ENCODE measurements around the gene MTARC1. TPM values are rescaled to one million over a fixed set of nuclear protein-coding genes. Genes with fewer than 3 reads are reported as not detected.

Gene MTARC1
- total RNA-seq, 2 experiments from 2014 or later = not detected

- ChIA-PET CTCF (no interaction called here), POLR2A (no interaction called here)
- Mint-ChIP-seq H3K4me3 (no peak overlapping the region), H3K27ac (no peak overlapping the region), H3K9me3 (ENCODE audit: insufficient read depth) (no peaks in the 10 kb centered on the region), H3K27me3 (ENCODE audit: low read depth) (peaks cover 21% of the 10 kb centered on the region), H3K36me3 (ENCODE audit: low read depth) (no peaks in the 10 kb centered on the region), H3K4me1 (ENCODE audit: low read depth) (peaks cover 1% of the 10 kb centered on the region)
- no peak for DNase-seq
- no peak for ATAC-seq
These were observed 5.2 kb downstream of the MTARC1 start for GRCh38 chr1:220791956-220792355.

GRCh38 chr1:220796530-220796929, 9.8 kb downstream of the MTARC1 start:
- CTCF ChIA-PET = interaction anchor here (1.5 kb wide), 1 partner anchor 14 kb away, joined by 5 read pairs; no protein-coding TSS in a partner anchor
- H3K36me3 Mint-ChIP-seq (ENCODE audit: low read depth) = no peaks in the 10 kb centered on the region
- no peak for DNase-seq
- H3K27ac Mint-ChIP-seq = no peak overlapping the region
- no peak for ATAC-seq
- no peaks in the 10 kb centered on the region for H3K4me1 Mint-ChIP-seq (ENCODE audit: low read depth)
- H3K27me3 Mint-ChIP-seq (ENCODE audit: low read depth) = peaks cover 2% of the 10 kb centered on the region
- no peaks in the 10 kb centered on the region for H3K9me3 Mint-ChIP-seq (ENCODE audit: insufficient read depth)
- H3K4me3 Mint-ChIP-seq = no peak overlapping the region
- POLR2A ChIA-PET = no interaction called here

DNA sequence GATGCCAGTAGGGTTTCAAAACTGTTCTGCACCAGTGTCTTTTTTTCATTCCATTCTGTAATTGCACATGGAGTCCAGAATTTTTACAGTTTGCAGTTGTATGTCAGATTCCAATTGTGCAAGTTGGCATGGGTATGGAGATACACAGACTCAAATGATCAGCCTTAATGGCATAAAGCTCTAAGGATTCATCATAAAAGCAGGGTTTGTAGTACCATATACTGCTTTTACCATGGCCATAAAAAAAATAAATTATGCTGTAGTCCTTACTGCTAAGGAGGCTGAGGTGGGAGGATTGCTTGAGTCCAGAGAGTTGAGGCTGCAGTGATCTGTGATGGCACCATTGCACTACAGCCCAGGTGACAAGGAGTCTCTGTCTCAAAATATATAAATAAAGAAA, 10.3 kb downstream of the MTARC1 start:
- Mint-ChIP-seq H3K27ac (no peak overlapping the region), H3K27me3 (ENCODE audit: low read depth) (no peaks in the 10 kb centered on the region), H3K36me3 (ENCODE audit: low read depth) (no peaks in the 10 kb centered on the region), H3K4me1 (ENCODE audit: low read depth) (no peaks in the 10 kb centered on the region), H3K4me3 (no peak overlapping the region), H3K9me3 (ENCODE audit: insufficient read depth) (no peaks in the 10 kb centered on the region)
- CTCF ChIA-PET = no interaction called here
- ATAC-seq (no peak), DNase-seq (no peak)
- POLR2A ChIA-PET = no interaction called here

- no peaks in the 10 kb centered on the region for H3K27me3 Mint-ChIP-seq (ENCODE audit: low read depth)
- H3K36me3 Mint-ChIP-seq (ENCODE audit: low read depth) = no peaks in the 10 kb centered on the region
- no peaks in the 10 kb centered on the region for H3K9me3 Mint-ChIP-seq (ENCODE audit: insufficient read depth)
- ATAC-seq (no peak), DNase-seq (no peak)
- ChIA-PET POLR2A (no interaction called here), CTCF (no interaction called here)
- no peaks in the 10 kb centered on the region for H3K4me1 Mint-ChIP-seq (ENCODE audit: low read depth)
- no peak overlapping the region for H3K4me3 Mint-ChIP-seq
- no peak overlapping the region for H3K27ac Mint-ChIP-seq
These were observed 10.8 kb downstream of the MTARC1 start for GRCh38 chr1:220797553-220797952.

DNA sequence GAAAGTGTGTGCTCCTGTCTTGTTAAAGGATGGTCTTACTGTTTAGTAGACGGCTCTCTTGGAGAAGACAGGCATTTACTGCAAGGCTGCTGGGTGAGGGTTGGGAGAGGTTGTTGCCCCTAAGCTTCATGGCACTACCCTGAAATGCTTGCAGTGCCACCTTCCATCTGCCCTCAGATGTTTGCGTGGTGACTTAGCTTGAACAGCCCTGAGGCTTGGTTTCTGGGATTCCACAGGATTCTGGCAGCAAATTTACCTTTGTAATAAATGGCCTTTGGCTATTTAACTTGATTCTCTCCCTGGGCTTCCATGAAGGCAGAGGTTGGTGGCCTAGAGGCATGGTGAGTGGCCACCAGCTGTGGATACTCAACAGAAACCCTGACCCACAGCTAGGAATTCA, 11.6 kb downstream of the MTARC1 start:
- Mint-ChIP-seq H3K4me3 (no peak overlapping the region), H3K27ac (no peak overlapping the region), H3K4me1 (ENCODE audit: low read depth) (no peaks in the 10 kb centered on the region), H3K27me3 (ENCODE audit: low read depth) (no peaks in the 10 kb centered on the region), H3K9me3 (ENCODE audit: insufficient read depth) (no peaks in the 10 kb centered on the region), H3K36me3 (ENCODE audit: low read depth) (no peaks in the 10 kb centered on the region)
- CTCF ChIA-PET = no interaction called here
- no peak for DNase-seq
- POLR2A ChIA-PET = no interaction called here
- no peak for ATAC-seq

GRCh38 chr1:220800262-220800661, 13.5 kb downstream of the MTARC1 start:
- no peaks in the 10 kb centered on the region for H3K27me3 Mint-ChIP-seq (ENCODE audit: low read depth)
- ChIA-PET CTCF (no interaction called here), POLR2A (no interaction called here)
- H3K4me3 Mint-ChIP-seq = no peak overlapping the region
- DNase-seq = no peak
- no peaks in the 10 kb centered on the region for H3K4me1 Mint-ChIP-seq (ENCODE audit: low read depth)
- ATAC-seq = no peak
- no peak overlapping the region for H3K27ac Mint-ChIP-seq
- no peaks in the 10 kb centered on the region for H3K9me3 Mint-ChIP-seq (ENCODE audit: insufficient read depth)
- no peaks in the 10 kb centered on the region for H3K36me3 Mint-ChIP-seq (ENCODE audit: low read depth)

DNA sequence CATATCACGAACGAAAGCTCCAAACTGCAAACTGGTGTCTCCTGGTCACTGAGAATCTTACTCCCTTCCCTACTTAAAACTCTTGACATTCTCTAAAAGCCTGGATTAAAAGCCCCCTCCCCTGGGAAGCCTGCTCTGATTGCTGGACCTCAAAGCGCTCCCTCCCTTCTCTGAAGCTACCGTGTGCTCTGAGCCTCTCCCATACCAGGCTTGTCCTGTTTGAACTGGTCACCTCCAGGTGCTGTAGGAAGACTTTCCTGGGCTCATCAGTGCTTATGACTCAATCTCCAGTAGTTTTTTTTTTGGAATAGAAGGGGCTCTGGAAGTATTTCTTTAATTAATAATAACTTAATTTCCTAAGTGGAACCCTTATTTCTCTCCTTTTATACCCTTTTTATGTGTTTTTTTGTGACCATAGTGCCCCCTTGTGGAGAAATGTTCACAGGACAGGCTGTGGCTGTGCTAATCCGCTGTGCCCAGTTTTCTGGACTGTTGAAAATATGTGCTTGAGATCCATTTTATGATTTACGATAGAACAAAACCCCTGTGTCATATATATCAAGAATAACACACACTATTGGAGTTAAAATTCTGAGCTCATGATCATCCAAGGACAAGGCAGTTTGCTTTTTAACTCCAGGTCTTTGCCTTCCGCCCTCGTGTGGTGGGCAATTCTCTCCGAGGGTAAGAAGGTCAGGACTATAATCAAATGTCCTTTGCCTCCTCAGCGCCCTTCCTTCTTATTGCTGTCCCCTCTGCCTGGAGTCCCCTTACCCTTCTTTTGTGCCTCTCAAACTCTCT, 16.9 kb downstream of the MTARC1 start:
- no peaks in the 10 kb centered on the region for H3K27me3 Mint-ChIP-seq (ENCODE audit: low read depth)
- ChIA-PET CTCF (interaction anchor here (0.6 to 1.1 kb wide), 2 partner anchors 13 to 15 kb away, joined by 3 read pairs; no protein-coding TSS in a partner anchor), POLR2A (no interaction called here)
- ATAC-seq = no peak
- no peak overlapping the region for H3K27ac Mint-ChIP-seq
- DNase-seq = no peak
- no peaks in the 10 kb centered on the region for H3K4me1 Mint-ChIP-seq (ENCODE audit: low read depth)
- H3K9me3 Mint-ChIP-seq (ENCODE audit: insufficient read depth) = no peaks in the 10 kb centered on the region
- H3K36me3 Mint-ChIP-seq (ENCODE audit: low read depth) = no peaks in the 10 kb centered on the region
- no peak overlapping the region for H3K4me3 Mint-ChIP-seq

DNA sequence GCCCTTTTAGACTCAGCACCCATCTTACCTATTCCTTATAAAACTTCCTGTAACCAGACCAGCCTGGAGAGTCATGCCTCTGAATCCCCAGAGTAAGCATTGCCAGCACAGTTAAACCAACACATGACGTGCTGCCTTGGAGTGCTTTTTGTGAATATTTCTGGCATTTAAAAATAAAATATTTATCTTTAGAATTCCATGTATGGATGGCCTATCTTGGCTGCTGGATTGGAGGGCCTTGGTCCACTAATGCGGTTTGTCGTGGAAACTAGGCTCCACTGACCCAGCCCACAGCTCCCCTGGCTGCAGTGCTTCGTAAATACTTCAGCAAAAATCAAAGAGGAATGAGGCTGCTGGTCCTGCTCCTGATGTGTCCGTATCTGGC, 17.5 kb downstream of the MTARC1 start:
- Mint-ChIP-seq H3K27me3 (ENCODE audit: low read depth) (no peaks in the 10 kb centered on the region), H3K27ac (no peak overlapping the region), H3K4me3 (no peak overlapping the region), H3K4me1 (ENCODE audit: low read depth) (no peaks in the 10 kb centered on the region), H3K36me3 (ENCODE audit: low read depth) (no peaks in the 10 kb centered on the region), H3K9me3 (ENCODE audit: insufficient read depth) (no peaks in the 10 kb centered on the region)
- no peak for DNase-seq
- ChIA-PET CTCF (interaction anchor here (1.1 kb wide), 1 partner anchor 15 kb away, joined by 3 read pairs; no protein-coding TSS in a partner anchor), POLR2A (no interaction called here)
- ATAC-seq = no peak

GRCh38 chr1:220806408-220806807, 19.7 kb downstream of the MTARC1 start:
- Mint-ChIP-seq H3K4me1 (ENCODE audit: low read depth) (peaks cover 2% of the 10 kb centered on the region), H3K4me3 (no peak overlapping the region), H3K36me3 (ENCODE audit: low read depth) (no peaks in the 10 kb centered on the region), H3K9me3 (ENCODE audit: insufficient read depth) (no peaks in the 10 kb centered on the region), H3K27me3 (ENCODE audit: low read depth) (peaks cover 5% of the 10 kb centered on the region), H3K27ac (no peak overlapping the region)
- POLR2A ChIA-PET = no interaction called here
- ATAC-seq (no peak), DNase-seq (no peak)
- CTCF ChIA-PET = interaction anchor here (1.2 kb wide), 1 partner anchor 1649 kb away, joined by 3 read pairs; no protein-coding TSS in a partner anchor

GRCh38 chr1:220807726-220808125, 21.0 kb downstream of the MTARC1 start:
- Mint-ChIP-seq H3K36me3 (ENCODE audit: low read depth) (no peaks in the 10 kb centered on the region), H3K27ac (no peak overlapping the region), H3K27me3 (ENCODE audit: low read depth) (peaks cover 6% of the 10 kb centered on the region), H3K9me3 (ENCODE audit: insufficient read depth) (no peaks in the 10 kb centered on the region), H3K4me3 (no peak overlapping the region), H3K4me1 (ENCODE audit: low read depth) (peaks cover 2% of the 10 kb centered on the region)
- DNase-seq (no peak), ATAC-seq (no peak)
- ChIA-PET POLR2A (no interaction called here), CTCF (interaction anchor here (1.2 kb wide), 2 partner anchors 8 to 1647 kb away, joined by 3 read pairs; no protein-coding TSS in a partner anchor)

DNA sequence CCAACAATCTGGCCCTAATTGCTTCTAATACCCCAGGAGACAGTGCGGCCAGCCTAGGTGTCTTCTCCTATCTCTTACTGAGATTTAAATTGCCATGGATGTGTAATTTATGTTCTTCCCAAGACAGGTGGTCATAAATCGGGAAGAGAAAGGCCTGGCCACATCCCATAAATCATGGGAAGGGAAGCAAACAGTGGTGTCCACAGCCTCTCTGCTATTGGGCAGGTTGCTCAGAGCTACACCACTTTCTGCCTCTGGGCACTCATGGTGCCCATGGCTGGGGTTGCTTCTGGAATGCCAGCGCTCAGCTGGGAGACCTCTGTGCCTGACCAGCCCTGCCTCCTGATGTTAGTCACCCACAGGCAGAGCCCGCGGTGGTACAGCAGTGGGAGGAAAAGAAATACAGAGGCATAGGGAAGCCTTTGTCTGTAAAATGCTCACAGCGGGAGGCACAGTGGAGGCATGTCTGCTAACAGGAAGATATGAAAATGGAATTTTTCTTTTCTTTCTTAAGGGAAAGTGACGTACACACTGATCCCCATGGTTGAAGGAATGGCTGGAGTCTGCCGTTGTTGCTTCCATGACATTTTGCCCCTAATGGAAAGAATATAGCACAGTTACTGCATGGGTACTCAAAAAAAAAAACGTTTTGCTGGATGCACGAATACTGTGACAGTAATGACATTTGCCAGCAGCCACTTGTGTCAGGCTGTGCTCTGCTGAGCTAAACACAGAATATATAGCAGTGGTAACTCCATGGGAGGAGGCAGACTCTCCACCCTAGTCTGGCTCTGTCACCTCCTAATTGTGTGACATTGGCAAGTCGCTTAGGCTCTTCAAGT, 21.9 kb downstream of the MTARC1 start:
- no peak overlapping the region for H3K27ac Mint-ChIP-seq
- H3K36me3 Mint-ChIP-seq (ENCODE audit: low read depth) = no peaks in the 10 kb centered on the region
- ATAC-seq = no peak
- H3K4me3 Mint-ChIP-seq = no peak overlapping the region
- ChIA-PET CTCF (no interaction called here), POLR2A (no interaction called here)
- DNase-seq = no peak
- H3K4me1 Mint-ChIP-seq (ENCODE audit: low read depth) = peaks cover 2% of the 10 kb centered on the region
- no peaks in the 10 kb centered on the region for H3K9me3 Mint-ChIP-seq (ENCODE audit: insufficient read depth)
- peaks cover 6% of the 10 kb centered on the region for H3K27me3 Mint-ChIP-seq (ENCODE audit: low read depth)

GRCh38 chr1:220809187-220809550, 22.5 kb downstream of the MTARC1 start:
- DNase-seq (no peak), ATAC-seq (no peak)
- peaks cover 6% of the 10 kb centered on the region for H3K27me3 Mint-ChIP-seq (ENCODE audit: low read depth)
- no peaks in the 10 kb centered on the region for H3K36me3 Mint-ChIP-seq (ENCODE audit: low read depth)
- no peak overlapping the region for H3K27ac Mint-ChIP-seq
- no peak overlapping the region for H3K4me3 Mint-ChIP-seq
- peaks cover 2% of the 10 kb centered on the region for H3K4me1 Mint-ChIP-seq (ENCODE audit: low read depth)
- ChIA-PET CTCF (no interaction called here), POLR2A (no interaction called here)
- H3K9me3 Mint-ChIP-seq (ENCODE audit: insufficient read depth) = no peaks in the 10 kb centered on the region

Data from activated CD8-positive, alpha-beta T cell treated with anti-CD3 and anti-CD28 coated beads, Interleukin-2, amount 10 ng/mL, durations not matched to agents 7 days and 5 days (primary cell).